Astrocyte (in vitro differentiated cells and primary cell): ENCODE measurements around the gene SCGB3A2. TPM values are rescaled to one million over a fixed set of nuclear protein-coding genes. Genes with fewer than 3 reads are reported as not detected.

Source experiments
- DNase-seq: peaks from one replicate; pipeline ENCODE4 v3.0.0-alpha.2; 2010; ENCODE audit warnings: low read depth
- FAIRE-seq: peaks from 2 replicates; lab custom pipeline; 2011; peaks lifted over from hg19 to GRCh38; lab: Jason Lieb, UNC
- H2AFZ ChIP-seq: 2 replicates; pipeline ENCODE4 v1.6.0; 2012; ENCODE audit warnings: low read depth, low read length, inconsistent platforms
- H3K27ac ChIP-seq: 2 replicates; pipeline ENCODE4 v1.5.1; 2011; ENCODE audit warnings: low read depth, low read length, inconsistent platforms
- H3K27me3 ChIP-seq: 2 replicates; pipeline ENCODE4 v1.6.0; 2011; ENCODE audit warnings: low read length, inconsistent platforms; ENCODE audit not compliant: insufficient read depth
- H3K36me3 ChIP-seq: 2 replicates; pipeline ENCODE4 v1.5.1; 2011; ENCODE audit warnings: low read length, inconsistent platforms; ENCODE audit not compliant: insufficient read depth
- H3K4me1 ChIP-seq: 2 replicates; pipeline ENCODE4 v1.5.1; 2011; ENCODE audit warnings: low read length, inconsistent platforms; ENCODE audit not compliant: insufficient read depth
- H3K4me2 ChIP-seq: 2 replicates; pipeline ENCODE4 v1.6.0; 2012; ENCODE audit warnings: low read length, inconsistent platforms
- H3K4me3 ChIP-seq: 2 replicates; pipeline ENCODE4 v1.5.1; 2011; ENCODE audit warnings: low read depth, mild to moderate bottlenecking, low read length, inconsistent platforms; ENCODE audit not compliant: insufficient read depth
- H3K79me2 ChIP-seq: 2 replicates; pipeline ENCODE4 v1.6.0; 2012; ENCODE audit warnings: mild to moderate bottlenecking, low read length, inconsistent platforms; ENCODE audit not compliant: insufficient read depth
- H3K9ac ChIP-seq: 2 replicates; pipeline ENCODE4 v1.6.0; 2012; ENCODE audit warnings: mild to moderate bottlenecking, low read length, inconsistent platforms
- H3K9me3 ChIP-seq: 2 replicates; pipeline ENCODE4 v1.5.1; 2012; ENCODE audit warnings: low read depth, mild to moderate bottlenecking, low read length, inconsistent platforms; ENCODE audit not compliant: insufficient read depth
- H4K20me1 ChIP-seq: 2 replicates; pipeline ENCODE4 v1.6.0; 2012; ENCODE audit warnings: low read length, inconsistent platforms; ENCODE audit not compliant: insufficient read depth
- H3K27ac Mint-ChIP-seq: one replicate; pipeline ENCODE4 v1.8.0; 2021; ENCODE audit warnings: mild to moderate bottlenecking, mixed read lengths; ENCODE audit not compliant: unreplicated experiment
- H3K27me3 Mint-ChIP-seq: one replicate; pipeline ENCODE4 v1.8.0; 2021; ENCODE audit warnings: low read depth, mixed read lengths; ENCODE audit not compliant: unreplicated experiment
- H3K36me3 Mint-ChIP-seq: one replicate; pipeline ENCODE4 v1.8.0; 2021; ENCODE audit warnings: low read depth, mixed read lengths; ENCODE audit not compliant: unreplicated experiment
- H3K4me1 Mint-ChIP-seq: one replicate; pipeline ENCODE4 v1.8.0; 2021; ENCODE audit warnings: low read depth, mixed read lengths; ENCODE audit not compliant: unreplicated experiment
- H3K4me3 Mint-ChIP-seq: one replicate; pipeline ENCODE4 v1.8.0; 2021; ENCODE audit warnings: mild to moderate bottlenecking, moderate library complexity, mixed read lengths; ENCODE audit not compliant: unreplicated experiment
- H3K9me3 Mint-ChIP-seq: one replicate; pipeline ENCODE4 v1.8.0; 2021; ENCODE audit warnings: mild to moderate bottlenecking, mixed read lengths; ENCODE audit not compliant: unreplicated experiment
- EZH2 ChIP-seq: IDR thresholded peaks from 2 replicates; pipeline ENCODE4 v1.6.1; 2012; ENCODE audit warnings: mild to moderate bottlenecking, low read length, inconsistent platforms; ENCODE audit not compliant: insufficient read depth
- total RNA-seq: library from RNA; stranded (reverse); gene quantifications from 2 replicates; pipeline ENCODE4 v1.2.1, GENCODE V29; 2021
- TF ChIP-seq, protein P1 (sequence below): IDR thresholded peaks from 2 replicates; pipeline ENCODE4 v1.5.1; 2011; ENCODE audit warnings: low read depth, mild to moderate bottlenecking, inconsistent platforms, low read length, moderate library complexity; ENCODE audit not compliant: insufficient read depth

The SCGB3A2 gene
- total RNA-seq, 1 donor from 2014 or later: 0.59 TPM

DNA sequence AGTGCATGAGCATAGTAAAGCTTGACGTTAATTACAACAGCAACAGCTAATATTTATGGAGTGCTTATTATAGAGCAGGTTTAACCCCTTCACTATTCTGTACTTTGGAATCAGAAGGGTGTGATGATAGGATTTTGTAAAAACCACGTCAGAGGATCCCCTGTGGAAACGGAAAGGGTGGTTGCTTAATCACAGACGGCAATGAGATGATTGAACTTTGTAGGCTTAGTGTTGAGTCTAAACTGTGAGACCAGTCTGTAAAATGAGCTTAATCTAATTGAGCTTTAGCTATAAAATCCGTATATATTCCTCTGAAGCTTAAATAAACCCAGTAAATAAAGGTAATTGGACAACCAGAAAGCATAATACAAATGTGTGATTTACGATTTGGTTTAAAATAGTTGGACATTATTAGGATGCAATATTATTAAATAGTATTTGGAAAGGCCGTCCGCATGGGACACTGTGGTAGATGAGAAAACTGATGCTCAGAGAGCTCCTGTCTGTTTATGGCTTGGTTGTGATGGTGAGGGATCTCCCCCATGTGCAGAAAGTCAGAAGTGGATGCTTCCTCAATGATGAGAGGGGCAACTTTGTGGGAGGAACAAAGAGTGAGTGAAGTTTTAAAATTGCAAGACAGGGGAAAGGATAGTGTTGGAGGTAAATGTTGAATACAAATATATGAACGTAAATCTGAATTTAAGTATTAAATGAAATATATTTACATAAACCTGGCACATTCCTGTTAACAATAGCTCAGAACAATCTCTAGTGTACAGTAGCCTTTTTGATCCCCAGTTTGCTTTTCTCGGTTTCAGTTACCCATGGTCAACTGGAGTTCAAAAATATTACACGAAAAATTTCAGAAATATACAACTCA is 23.4 kb upstream of the SCGB3A2 start:
- Mint-ChIP-seq H3K27ac (no peak overlapping the region), H3K4me3 (no peak overlapping the region), H3K27me3 (peaks cover 2% of the 10 kb centered on the region), H3K9me3 (no peaks in the 10 kb centered on the region), H3K36me3 (no peaks in the 10 kb centered on the region), H3K4me1 (no peaks in the 10 kb centered on the region)
- no peaks in the 10 kb centered on the region for H3K36me3 ChIP-seq
- no peak overlapping the region for H3K4me3 ChIP-seq
- DNase-seq (no peak), FAIRE-seq (no peak)
- H4K20me1 ChIP-seq: no peaks in the 10 kb centered on the region
- no peaks in the 10 kb centered on the region for H3K27me3 ChIP-seq
- H3K79me2 ChIP-seq: no peaks in the 10 kb centered on the region
- H2AFZ ChIP-seq: no peak overlapping the region
- peaks cover 3% of the 10 kb centered on the region for H3K9me3 ChIP-seq
- H3K4me2 ChIP-seq: no peak overlapping the region
- no peaks in the 10 kb centered on the region for H3K4me1 ChIP-seq
- no peak overlapping the region for H3K9ac ChIP-seq
- no peak overlapping the region for H3K27ac ChIP-seq
- TF ChIP-seq, protein P1, sequence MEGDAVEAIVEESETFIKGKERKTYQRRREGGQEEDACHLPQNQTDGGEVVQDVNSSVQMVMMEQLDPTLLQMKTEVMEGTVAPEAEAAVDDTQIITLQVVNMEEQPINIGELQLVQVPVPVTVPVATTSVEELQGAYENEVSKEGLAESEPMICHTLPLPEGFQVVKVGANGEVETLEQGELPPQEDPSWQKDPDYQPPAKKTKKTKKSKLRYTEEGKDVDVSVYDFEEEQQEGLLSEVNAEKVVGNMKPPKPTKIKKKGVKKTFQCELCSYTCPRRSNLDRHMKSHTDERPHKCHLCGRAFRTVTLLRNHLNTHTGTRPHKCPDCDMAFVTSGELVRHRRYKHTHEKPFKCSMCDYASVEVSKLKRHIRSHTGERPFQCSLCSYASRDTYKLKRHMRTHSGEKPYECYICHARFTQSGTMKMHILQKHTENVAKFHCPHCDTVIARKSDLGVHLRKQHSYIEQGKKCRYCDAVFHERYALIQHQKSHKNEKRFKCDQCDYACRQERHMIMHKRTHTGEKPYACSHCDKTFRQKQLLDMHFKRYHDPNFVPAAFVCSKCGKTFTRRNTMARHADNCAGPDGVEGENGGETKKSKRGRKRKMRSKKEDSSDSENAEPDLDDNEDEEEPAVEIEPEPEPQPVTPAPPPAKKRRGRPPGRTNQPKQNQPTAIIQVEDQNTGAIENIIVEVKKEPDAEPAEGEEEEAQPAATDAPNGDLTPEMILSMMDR: no peak
- TF ChIP-seq EZH2: no peak

DNA sequence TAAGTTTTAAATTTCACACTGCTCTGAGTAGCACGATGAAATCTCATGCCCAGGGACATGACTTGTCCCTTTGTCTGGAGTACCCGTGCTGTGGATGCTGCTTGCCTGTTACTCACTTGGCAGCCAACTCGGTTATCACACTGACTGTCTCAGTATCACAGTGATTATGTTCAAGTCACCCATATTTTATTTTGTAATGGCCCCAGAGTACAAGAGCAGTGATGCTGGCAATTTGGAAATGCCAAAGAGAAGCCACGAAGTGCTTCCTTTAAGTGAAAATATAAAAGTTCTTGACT is 22.8 kb upstream of the SCGB3A2 start:
- Mint-ChIP-seq H3K4me1 (no peaks in the 10 kb centered on the region), H3K9me3 (no peaks in the 10 kb centered on the region), H3K27ac (no peak overlapping the region), H3K36me3 (no peaks in the 10 kb centered on the region), H3K4me3 (no peak overlapping the region), H3K27me3 (peaks cover 2% of the 10 kb centered on the region)
- Histone ChIP-seq H3K79me2 (no peaks in the 10 kb centered on the region), H3K4me3 (no peak overlapping the region), H3K9me3 (peaks cover 3% of the 10 kb centered on the region), H3K27ac (no peak overlapping the region), H2AFZ (no peak overlapping the region), H3K4me2 (no peak overlapping the region), H4K20me1 (no peaks in the 10 kb centered on the region), H3K27me3 (no peaks in the 10 kb centered on the region), H3K9ac (no peak overlapping the region), H3K36me3 (no peaks in the 10 kb centered on the region), H3K4me1 (no peaks in the 10 kb centered on the region)
- FAIRE-seq (no peak), DNase-seq (no peak)
- TF ChIP-seq, protein P1: no peak
- TF ChIP-seq EZH2: no peak

DNA sequence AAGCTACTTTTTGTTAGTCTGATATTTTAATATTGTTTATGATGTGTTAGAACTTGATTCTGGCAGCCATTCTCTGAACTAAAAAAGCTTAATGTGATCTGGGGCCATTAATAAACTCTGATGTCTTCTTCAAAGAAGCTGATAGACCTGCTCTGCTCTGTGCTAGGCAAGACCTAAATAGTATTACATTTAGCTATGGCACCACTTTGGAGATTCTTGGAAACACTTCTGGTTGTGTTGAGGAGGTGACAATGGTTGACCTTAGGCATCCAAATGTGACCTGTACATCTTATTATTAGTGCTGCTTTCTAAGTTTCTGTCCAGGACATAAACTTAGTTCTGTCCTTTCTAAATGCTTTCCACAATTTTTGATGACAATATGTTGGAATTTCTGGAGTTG is 21.7 kb upstream of the SCGB3A2 start:
- H3K4me1 Mint-ChIP-seq: peaks cover 4% of the 10 kb centered on the region
- H3K27me3 ChIP-seq: no peaks in the 10 kb centered on the region
- H3K27ac Mint-ChIP-seq: no peak overlapping the region
- TF ChIP-seq, protein P1: no peak
- no peak for TF ChIP-seq EZH2
- peaks cover 3% of the 10 kb centered on the region for H3K9me3 ChIP-seq
- H4K20me1 ChIP-seq: no peaks in the 10 kb centered on the region
- H3K4me1 ChIP-seq: no peaks in the 10 kb centered on the region
- H3K36me3 Mint-ChIP-seq: no peaks in the 10 kb centered on the region
- H3K4me2 ChIP-seq: no peak overlapping the region
- peaks cover 2% of the 10 kb centered on the region for H3K27me3 Mint-ChIP-seq
- no peak for DNase-seq
- no peak overlapping the region for H3K4me3 Mint-ChIP-seq
- no peak overlapping the region for H2AFZ ChIP-seq
- H3K27ac ChIP-seq: no peak overlapping the region
- no peaks in the 10 kb centered on the region for H3K9me3 Mint-ChIP-seq
- H3K9ac ChIP-seq: no peak overlapping the region
- no peaks in the 10 kb centered on the region for H3K36me3 ChIP-seq
- H3K79me2 ChIP-seq: no peaks in the 10 kb centered on the region
- FAIRE-seq: peak; percentile 5
- no peak overlapping the region for H3K4me3 ChIP-seq
